IPS-18a (cell line): ENCODE results near the gene CCDC137.

Experiments
- H3K27ac ChIP-seq: one replicate; pipeline ENCODE4 v1.5.1; 2013; ENCODE audit warnings: low read length
- H3K27me3 ChIP-seq: one replicate; pipeline ENCODE4 v1.6.1; 2013; ENCODE audit warnings: mild to moderate bottlenecking, low read length; ENCODE audit not compliant: control insufficient read depth, insufficient read depth
- H3K36me3 ChIP-seq: one replicate; pipeline ENCODE4 v1.6.1; 2013; ENCODE audit warnings: low read depth, low read length; ENCODE audit not compliant: control insufficient read depth
- H3K4me1 ChIP-seq: one replicate; pipeline ENCODE4 v1.6.1; 2013; ENCODE audit warnings: low read depth, low read length; ENCODE audit not compliant: control insufficient read depth
- H3K4me3 ChIP-seq: one replicate; pipeline ENCODE4 v1.5.1; 2013; ENCODE audit warnings: low read length
- H3K9ac ChIP-seq: one replicate; pipeline ENCODE4 v1.6.1; 2013; ENCODE audit warnings: mild to moderate bottlenecking, low read length, moderate library complexity
- H3K9me3 ChIP-seq: one replicate; pipeline ENCODE4 v1.6.1; 2013; ENCODE audit warnings: low read depth, low read length; ENCODE audit not compliant: control insufficient read depth

CCDC137 gene

DNA sequence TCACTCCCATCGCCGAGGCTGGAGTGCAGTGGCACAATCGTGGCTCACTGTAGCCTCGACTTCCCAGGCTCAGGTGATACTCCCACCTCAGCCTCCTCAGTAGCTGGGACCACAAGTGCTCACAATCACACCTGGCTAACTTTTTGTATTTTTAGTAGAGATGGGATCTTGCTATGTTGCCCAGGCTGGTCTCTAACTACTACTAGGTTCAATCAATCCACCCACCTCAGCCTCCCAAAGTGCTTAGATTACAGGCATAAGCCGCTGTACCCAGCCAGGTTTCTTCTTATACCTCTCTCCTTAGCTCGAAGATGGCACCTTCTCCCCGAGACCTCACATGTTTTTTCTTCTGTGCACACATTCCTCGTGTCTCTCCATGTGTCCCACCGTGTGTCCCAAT, 26.5 kb upstream of the CCDC137 start:
- no peaks in the 10 kb centered on the region for H3K36me3 ChIP-seq
- H3K27me3 ChIP-seq, result no peaks in the 10 kb centered on the region
- no peak overlapping the region for H3K9ac ChIP-seq
- H3K27ac ChIP-seq, result no peak overlapping the region
- H3K4me1 ChIP-seq, result peaks cover 5% of the 10 kb centered on the region
- H3K9me3 ChIP-seq, result no peaks in the 10 kb centered on the region
- no peak overlapping the region for H3K4me3 ChIP-seq

DNA sequence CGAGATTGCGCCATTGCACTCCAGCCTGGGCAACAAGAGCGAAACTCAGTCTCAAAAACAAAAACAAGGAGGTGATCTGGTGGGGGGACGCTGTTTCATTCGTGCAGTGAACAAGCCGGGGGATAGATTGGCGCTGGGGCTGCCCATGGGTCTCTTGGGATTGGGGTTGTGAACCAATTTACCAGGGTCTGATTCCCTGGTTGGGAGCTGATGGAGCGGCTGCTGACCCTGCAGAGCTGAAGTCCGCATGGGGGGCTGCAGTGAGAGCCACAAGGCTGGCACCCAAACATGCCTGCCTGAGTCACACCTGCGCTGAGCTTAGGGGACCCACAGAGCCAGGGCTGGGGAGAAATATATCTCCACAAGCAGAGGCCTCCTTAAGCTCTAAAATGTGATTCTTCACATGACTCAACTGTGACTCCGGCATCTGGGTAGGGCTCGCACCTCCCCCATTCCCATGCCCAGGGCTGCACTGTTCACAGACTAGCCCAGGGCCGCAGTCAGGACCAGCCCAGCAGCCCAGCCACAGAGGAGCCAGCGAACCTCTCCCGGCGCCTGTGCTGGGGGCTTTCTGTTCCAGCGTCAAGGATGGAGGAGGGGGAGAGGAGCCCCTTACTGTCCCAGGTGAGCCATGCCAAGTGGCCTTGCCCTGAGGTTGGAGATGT, 24.6 kb upstream of the CCDC137 start:
- no peak overlapping the region for H3K27ac ChIP-seq

DNA sequence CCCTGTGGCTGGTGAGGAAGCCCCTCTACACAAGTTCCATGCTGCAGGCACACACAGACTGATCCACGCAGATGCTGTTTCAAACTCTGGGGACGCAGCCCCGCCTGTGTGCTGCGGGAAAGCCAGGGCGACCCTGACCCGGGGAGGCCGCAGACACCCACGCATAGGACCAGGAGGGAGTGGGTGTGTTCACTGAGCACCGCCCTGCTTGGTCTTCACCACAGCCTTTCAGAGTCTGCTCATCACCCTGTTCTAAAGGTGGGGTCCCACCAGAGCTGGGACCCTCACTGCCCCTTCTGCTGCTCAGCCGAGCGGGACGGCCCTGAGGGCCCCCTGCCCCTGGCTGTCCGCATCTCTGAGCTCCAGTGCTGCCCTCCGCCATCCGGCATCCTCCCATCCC, 22.0 kb upstream of the CCDC137 start:
- Histone ChIP-seq H3K27ac (no peak overlapping the region), H3K36me3 (no peaks in the 10 kb centered on the region), H3K9me3 (no peaks in the 10 kb centered on the region), H3K4me1 (no peaks in the 10 kb centered on the region), H3K27me3 (peaks cover 26% of the 10 kb centered on the region), H3K4me3 (no peak overlapping the region), H3K9ac (no peak overlapping the region)

More for the DNA sequence above, 24.6 kb upstream of the CCDC137 start:
- H3K9me3 ChIP-seq, result no peaks in the 10 kb centered on the region
- H3K4me1 ChIP-seq, result no peaks in the 10 kb centered on the region
- no peak overlapping the region for H3K9ac ChIP-seq
- no peaks in the 10 kb centered on the region for H3K36me3 ChIP-seq
- H3K27me3 ChIP-seq, result peaks cover 3% of the 10 kb centered on the region
- no peak overlapping the region for H3K4me3 ChIP-seq

DNA sequence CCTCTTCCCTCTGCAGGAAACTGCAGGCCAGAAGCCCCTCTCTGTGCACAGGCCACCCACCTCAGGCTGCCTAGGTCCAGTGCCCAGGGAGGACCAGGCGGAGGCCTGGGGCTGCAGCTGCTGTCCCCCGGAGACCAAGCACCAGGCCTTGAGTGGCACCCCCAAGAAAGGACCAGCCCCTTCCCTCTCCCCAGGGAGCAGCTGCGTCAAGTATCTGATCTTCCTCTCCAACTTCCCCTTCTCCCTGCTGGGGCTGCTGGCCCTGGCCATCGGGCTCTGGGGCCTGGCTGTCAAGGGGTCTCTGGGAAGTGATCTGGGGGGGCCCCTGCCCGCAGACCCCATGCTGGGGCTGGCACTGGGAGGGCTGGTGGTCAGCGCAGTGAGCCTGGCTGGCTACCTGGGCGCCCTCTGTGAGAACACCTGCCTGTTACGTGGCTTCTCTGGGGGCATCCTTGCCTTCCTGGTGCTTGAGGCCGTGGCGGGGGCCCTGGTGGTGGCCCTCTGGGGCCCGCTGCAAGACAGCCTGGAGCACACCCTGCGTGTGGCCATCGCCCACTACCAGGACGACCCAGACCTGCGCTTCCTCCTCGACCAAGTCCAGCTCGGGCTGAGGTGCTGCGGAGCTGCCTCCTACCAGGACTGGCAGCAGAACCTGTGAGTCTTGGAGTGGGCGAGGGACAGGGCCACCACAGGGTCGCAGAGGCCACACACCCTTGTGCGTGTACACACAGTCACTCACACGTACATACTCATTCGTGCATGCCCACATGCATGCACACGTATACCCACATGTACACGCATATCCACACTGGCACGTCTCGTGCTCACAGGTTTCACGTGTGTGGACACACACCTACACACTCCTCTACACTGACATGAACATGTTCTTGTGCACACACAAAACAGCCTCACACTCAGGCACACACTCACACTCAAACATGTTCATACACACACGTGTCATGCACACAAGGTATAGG, 21.3 kb upstream of the CCDC137 start:
- Histone ChIP-seq H3K27ac (no peak overlapping the region), H3K9ac (no peak overlapping the region), H3K4me3 (no peak overlapping the region)

DNA sequence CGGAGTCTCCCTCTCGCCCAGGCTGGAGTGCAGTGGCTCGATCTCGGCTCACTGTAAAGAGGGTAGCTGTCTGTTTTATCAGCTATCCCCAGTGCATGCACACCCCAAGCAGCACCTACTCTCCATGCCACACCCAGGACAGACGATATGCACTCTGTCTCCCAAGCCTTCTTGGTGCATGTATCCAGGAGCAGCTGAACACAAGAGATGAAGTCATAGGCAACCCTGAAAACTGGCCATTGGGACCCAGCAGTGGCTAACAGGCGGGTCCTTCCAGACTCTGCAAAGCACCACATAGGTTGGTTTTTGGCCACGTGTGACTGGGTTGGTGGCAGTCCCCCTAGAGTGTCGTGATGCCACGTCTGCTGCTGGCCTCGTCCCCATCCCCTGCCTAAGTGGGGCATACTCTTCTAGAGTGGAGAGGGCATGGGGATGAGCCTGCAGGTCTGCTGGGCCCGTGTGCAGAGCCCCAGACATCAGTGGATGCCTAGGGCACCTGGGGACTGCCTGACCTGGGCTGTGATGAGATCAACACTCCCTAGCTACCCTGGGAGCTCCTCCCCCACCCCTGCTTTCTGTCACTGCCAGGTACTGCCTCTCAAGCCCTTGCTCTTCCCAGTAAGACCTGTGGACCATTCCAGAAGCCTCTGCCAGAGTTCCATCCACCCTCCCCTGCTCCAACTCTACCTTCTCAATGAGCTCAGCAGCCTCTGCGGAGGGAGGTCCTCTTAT, 19.5 kb upstream of the CCDC137 start:
- Histone ChIP-seq H3K36me3 (no peaks in the 10 kb centered on the region), H3K9me3 (no peaks in the 10 kb centered on the region), H3K27ac (no peak overlapping the region), H3K4me1 (no peaks in the 10 kb centered on the region), H3K4me3 (no peak overlapping the region), H3K27me3 (peaks cover 26% of the 10 kb centered on the region), H3K9ac (no peak overlapping the region)

More for the DNA sequence above, 21.3 kb upstream of the CCDC137 start:
- H3K9me3 ChIP-seq, result no peaks in the 10 kb centered on the region
- no peaks in the 10 kb centered on the region for H3K4me1 ChIP-seq
- H3K27me3 ChIP-seq, result peaks cover 26% of the 10 kb centered on the region
- no peaks in the 10 kb centered on the region for H3K36me3 ChIP-seq

DNA sequence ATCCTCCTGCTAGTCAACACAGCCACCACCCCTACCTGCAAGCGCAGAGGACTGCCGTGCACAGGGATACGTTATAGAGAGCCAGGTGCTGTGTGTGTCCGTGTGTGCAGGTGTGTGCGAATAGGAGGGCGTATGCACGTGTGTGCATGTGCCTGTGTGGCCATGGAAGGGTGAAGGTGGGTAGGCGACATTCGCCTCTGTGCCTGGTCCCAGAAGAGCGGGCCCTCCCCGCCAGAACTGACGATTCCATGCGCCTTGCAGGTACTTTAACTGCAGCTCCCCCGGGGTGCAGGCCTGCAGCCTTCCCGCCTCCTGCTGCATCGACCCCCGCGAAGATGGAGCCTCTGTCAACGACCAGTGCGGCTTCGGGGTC, 18.9 kb upstream of the CCDC137 start:
- Histone ChIP-seq H3K4me3 (no peak overlapping the region), H3K27ac (no peak overlapping the region)

DNA sequence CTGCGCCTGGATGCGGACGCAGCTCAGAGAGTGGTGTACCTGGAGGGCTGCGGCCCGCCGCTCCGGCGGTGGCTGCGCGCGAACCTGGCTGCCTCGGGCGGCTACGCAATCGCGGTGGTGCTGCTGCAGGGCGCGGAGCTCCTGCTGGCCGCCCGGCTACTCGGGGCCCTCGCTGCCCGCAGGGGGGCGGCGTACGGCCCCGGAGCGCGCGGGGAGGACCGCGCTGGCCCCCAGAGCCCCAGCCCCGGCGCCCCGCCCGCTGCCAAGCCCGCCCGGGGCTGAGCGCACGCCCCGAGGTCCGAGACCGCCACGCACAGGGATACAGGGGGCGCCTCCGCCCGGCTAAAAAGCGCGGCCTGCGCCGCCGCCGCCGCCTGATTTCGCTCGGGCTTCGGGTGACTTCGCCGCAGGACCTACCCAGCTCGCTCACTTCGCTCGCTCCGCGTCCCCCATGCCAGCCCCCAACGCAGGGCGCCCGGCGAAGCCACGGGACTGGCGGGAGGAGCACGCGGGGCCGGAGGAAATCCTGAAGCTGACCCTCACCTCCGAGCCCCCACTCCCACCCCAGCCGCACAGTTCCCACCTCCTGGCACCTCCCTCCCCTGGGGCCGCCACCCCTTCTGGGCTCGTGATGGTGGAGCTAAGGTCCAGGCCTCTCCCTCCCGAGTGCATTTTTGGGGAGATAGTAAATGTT, 18.4 kb upstream of the CCDC137 start:
- Histone ChIP-seq H3K9ac (no peak overlapping the region), H3K4me1 (peaks cover under 1% of the 10 kb centered on the region), H3K9me3 (no peaks in the 10 kb centered on the region), H3K4me3 (no peak overlapping the region), H3K36me3 (no peaks in the 10 kb centered on the region), H3K27me3 (peaks cover 26% of the 10 kb centered on the region), H3K27ac (no peak overlapping the region)

More for the DNA sequence above, 18.9 kb upstream of the CCDC137 start:
- Histone ChIP-seq H3K9ac (no peak overlapping the region), H3K9me3 (no peaks in the 10 kb centered on the region), H3K36me3 (no peaks in the 10 kb centered on the region), H3K4me1 (no peaks in the 10 kb centered on the region), H3K27me3 (peaks cover 26% of the 10 kb centered on the region)

DNA sequence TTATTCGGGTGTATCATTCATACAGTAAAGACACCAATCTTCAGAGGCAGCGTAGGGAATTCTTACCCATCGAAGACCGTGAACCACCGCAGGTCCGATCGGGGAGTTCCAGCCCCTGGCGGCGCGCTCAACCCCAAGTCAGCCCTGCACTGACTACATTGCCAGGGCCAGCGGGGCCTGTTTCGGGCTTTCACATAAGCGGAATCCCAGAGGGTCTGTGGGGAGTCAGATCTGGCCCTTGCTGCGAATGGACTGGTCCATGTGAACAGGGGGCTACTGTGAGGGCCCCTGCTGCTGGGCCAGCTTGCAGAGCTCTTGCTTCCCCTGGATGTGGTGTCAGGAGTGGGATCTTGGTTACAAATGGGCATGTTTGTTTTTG, 17.8 kb upstream of the CCDC137 start:
- Histone ChIP-seq H3K4me1 (peaks cover 6% of the 10 kb centered on the region), H3K36me3 (no peaks in the 10 kb centered on the region), H3K9ac (no peak overlapping the region), H3K27ac (no peak overlapping the region), H3K4me3 (no peak overlapping the region), H3K27me3 (peaks cover 26% of the 10 kb centered on the region), H3K9me3 (no peaks in the 10 kb centered on the region)

DNA sequence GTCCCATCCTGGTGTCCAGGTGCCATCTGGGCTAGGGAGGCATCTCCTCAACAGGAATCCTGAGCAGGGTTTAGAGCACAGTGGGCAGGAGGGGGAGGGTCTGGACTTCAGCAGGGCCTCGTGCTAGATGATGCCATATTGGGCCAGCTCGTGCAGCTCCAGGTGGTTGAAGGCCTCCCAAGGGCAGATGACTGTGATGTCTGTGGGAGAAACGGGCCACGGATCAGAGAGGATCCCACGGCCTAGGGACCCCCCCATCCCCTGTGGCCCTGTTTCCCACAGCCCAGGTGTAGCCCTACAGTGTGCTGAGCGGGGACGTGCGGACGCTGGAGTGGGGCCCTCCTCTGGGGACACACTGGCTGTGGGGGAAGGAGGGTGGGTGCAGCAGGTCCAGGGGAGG, 15.6 kb upstream of the CCDC137 start:
- H3K9ac ChIP-seq, result no peak overlapping the region

DNA sequence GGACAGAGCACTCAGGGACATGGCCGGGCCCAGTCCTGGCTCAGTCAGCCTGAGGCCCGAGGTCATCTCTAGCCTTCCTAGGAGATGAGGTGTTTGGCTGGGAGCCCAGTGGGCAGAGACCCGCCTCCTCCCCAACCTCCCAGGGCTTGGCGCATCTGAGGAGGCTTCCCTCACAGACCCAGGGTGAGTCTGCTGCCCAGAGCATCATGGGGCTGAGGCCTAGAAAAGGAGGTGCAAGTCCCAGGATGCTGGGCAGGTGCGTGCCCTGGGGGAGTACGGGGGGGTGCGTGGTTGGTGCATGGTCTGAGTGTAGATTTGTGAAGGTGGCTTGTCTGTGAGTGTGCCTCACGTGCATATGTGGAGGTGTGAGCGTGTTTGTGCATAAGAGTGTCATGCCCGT, 14.8 kb upstream of the CCDC137 start:
- Histone ChIP-seq H3K4me1 (peaks cover 6% of the 10 kb centered on the region), H3K27ac (no peak overlapping the region), H3K9ac (no peak overlapping the region), H3K27me3 (peaks cover 26% of the 10 kb centered on the region), H3K4me3 (no peak overlapping the region), H3K36me3 (no peaks in the 10 kb centered on the region), H3K9me3 (no peaks in the 10 kb centered on the region)

More for the DNA sequence above, 15.6 kb upstream of the CCDC137 start:
- Histone ChIP-seq H3K27me3 (peaks cover 26% of the 10 kb centered on the region), H3K4me3 (no peak overlapping the region), H3K9me3 (no peaks in the 10 kb centered on the region), H3K36me3 (no peaks in the 10 kb centered on the region), H3K27ac (no peak overlapping the region), H3K4me1 (peaks cover 6% of the 10 kb centered on the region)
